Activated T-cell treated with anti-CD3 and anti-CD28 coated beads, Interleukin-2, amount 50 U/mL, for 48 hours (primary cell): ENCODE data around the gene TRIM74.
"Not testable (repeated sequence)": the region's sequence is repeated elsewhere in the genome, so short reads cannot be mapped to it uniquely, and the experiment has no call there.

ENCODE experiments used
- DNase-seq, 2 experiments: peaks; one replicate each; pipeline ENCODE4 v3.0.0-alpha.2; 2020

TRIM74 gene

GRCh38 chr7:72968980-72969516 lies at the start of gene TRIM74:
TSS of gene TRIM74 (minus strand) at chr7:72969466. CDS start at chr7:72966157, 3,309 bp downstream.
- DNase-seq = not testable (repeated sequence)

- peak in 1 of 2 experiments; percentile 16 for DNase-seq
Observed at GRCh38 chr7:73006491-73006890, 37.2 kb upstream of the TRIM74 start.

- DNase-seq = peak; percentile 95 to 96
Observed at GRCh38 chr7:73005693-73006447, 36.6 kb upstream of the TRIM74 start.

- peak in 1 of 2 experiments; percentile 82 for DNase-seq
Observed at GRCh38 chr7:73005356-73005692, 36.1 kb upstream of the TRIM74 start.

GRCh38 chr7:72997887-72998468 lies 28.7 kb upstream of the TRIM74 start:
- DNase-seq = not testable (repeated sequence)

- DNase-seq = not testable (repeated sequence)
Observed at GRCh38 chr7:72997447-72997846, 28.2 kb upstream of the TRIM74 start.

- not testable (repeated sequence) for DNase-seq
Observed at GRCh38 chr7:72995484-72995883, 26.2 kb upstream of the TRIM74 start.

GRCh38 chr7:72990146-72990913 lies 21.1 kb upstream of the TRIM74 start:
- peak in 1 of 2 experiments; percentile 20 for DNase-seq

GRCh38 chr7:72982084-72982483 lies 12.8 kb upstream of the TRIM74 start:
- not testable (repeated sequence) for DNase-seq

GRCh38 chr7:72980382-72980781 lies 11.1 kb upstream of the TRIM74 start:
- not testable (repeated sequence) for DNase-seq

GRCh38 chr7:72976434-72976833 lies 7.2 kb upstream of the TRIM74 start:
- not testable (repeated sequence) for DNase-seq

- DNase-seq = not testable (repeated sequence)
Observed at GRCh38 chr7:72975656-72976286, 6.5 kb upstream of the TRIM74 start.

GRCh38 chr7:72974781-72975180 lies 5.5 kb upstream of the TRIM74 start:
- DNase-seq = not testable (repeated sequence)

GRCh38 chr7:72971505-72971904 lies 2.2 kb upstream of the TRIM74 start:
- DNase-seq = not testable (repeated sequence)

- DNase-seq = not testable (repeated sequence)
Observed at GRCh38 chr7:72969688-72970087, 422 bp upstream of the TRIM74 start.

GRCh38 chr7:72966892-72967291 lies 2.4 kb downstream of the TRIM74 start:
- DNase-seq = peak in 1 of 2 experiments; percentile 16

GRCh38 chr7:72965186-72965975 lies 3.9 kb downstream of the TRIM74 start:
- DNase-seq = not testable (repeated sequence)

GRCh38 chr7:72963056-72963455 lies 6.2 kb downstream of the TRIM74 start:
- peak in 1 of 2 experiments; percentile 7 for DNase-seq

GRCh38 chr7:72961346-72961650 lies 8.0 kb downstream of the TRIM74 start:
- not testable (repeated sequence) for DNase-seq

GRCh38 chr7:72960626-72961345 lies 8.5 kb downstream of the TRIM74 start:
- not testable (repeated sequence) for DNase-seq

- DNase-seq = not testable (repeated sequence)
Observed at GRCh38 chr7:72960029-72960428, 9.2 kb downstream of the TRIM74 start.
